Measurements from ENCODE around the gene NRXN3.

NRXN3 gene

GRCh38 chr14:78316052-78316451 lies 145.9 kb downstream of the NRXN3 start:
- Mint-ChIP-seq H3K27ac (peak overlapping the region; percentile 28), H3K36me3 (ENCODE audit: low read depth) (no peaks in the 10 kb centered on the region), H3K4me1 (peaks cover 95% of the 10 kb centered on the region), H3K9me3 (no peaks in the 10 kb centered on the region), H3K27me3 (ENCODE audit: low read depth, poor library complexity) (peaks cover 4% of the 10 kb centered on the region), H3K4me3 (no peak overlapping the region)
- TF ChIP-seq, protein P1, sequence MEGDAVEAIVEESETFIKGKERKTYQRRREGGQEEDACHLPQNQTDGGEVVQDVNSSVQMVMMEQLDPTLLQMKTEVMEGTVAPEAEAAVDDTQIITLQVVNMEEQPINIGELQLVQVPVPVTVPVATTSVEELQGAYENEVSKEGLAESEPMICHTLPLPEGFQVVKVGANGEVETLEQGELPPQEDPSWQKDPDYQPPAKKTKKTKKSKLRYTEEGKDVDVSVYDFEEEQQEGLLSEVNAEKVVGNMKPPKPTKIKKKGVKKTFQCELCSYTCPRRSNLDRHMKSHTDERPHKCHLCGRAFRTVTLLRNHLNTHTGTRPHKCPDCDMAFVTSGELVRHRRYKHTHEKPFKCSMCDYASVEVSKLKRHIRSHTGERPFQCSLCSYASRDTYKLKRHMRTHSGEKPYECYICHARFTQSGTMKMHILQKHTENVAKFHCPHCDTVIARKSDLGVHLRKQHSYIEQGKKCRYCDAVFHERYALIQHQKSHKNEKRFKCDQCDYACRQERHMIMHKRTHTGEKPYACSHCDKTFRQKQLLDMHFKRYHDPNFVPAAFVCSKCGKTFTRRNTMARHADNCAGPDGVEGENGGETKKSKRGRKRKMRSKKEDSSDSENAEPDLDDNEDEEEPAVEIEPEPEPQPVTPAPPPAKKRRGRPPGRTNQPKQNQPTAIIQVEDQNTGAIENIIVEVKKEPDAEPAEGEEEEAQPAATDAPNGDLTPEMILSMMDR (IDR thresholded peaks at IDR 0.05), result no peak
- no peak for DNase-seq

DNA sequence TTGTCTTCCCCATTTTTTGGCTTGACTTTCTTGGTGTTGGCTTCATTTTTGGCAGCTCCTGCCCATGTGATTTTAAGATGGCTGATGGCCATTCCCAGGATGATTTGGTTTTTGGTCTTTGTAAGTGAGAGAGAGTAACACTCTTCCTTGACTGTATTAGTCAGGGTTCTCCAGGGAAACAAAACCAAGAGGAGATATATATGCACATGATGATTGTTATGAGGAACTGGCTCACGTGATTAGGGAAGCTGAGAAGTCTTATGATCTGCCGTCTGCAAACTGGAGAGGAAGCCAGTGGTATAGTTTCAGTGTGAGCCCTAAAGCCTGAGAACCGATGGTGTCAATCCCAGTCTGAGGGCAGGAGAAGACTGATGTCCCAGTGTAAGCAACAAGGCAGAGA lies 146.6 kb downstream of the NRXN3 start:
- Mint-ChIP-seq H3K4me3 (no peak overlapping the region), H3K36me3 (ENCODE audit: low read depth) (no peaks in the 10 kb centered on the region), H3K4me1 (peaks cover 95% of the 10 kb centered on the region), H3K9me3 (no peaks in the 10 kb centered on the region), H3K27ac (no peak overlapping the region), H3K27me3 (ENCODE audit: low read depth, poor library complexity) (peaks cover 6% of the 10 kb centered on the region)
- TF ChIP-seq, protein P1 (IDR thresholded peaks at IDR 0.05), result no peak
- no peak for DNase-seq

DNA sequence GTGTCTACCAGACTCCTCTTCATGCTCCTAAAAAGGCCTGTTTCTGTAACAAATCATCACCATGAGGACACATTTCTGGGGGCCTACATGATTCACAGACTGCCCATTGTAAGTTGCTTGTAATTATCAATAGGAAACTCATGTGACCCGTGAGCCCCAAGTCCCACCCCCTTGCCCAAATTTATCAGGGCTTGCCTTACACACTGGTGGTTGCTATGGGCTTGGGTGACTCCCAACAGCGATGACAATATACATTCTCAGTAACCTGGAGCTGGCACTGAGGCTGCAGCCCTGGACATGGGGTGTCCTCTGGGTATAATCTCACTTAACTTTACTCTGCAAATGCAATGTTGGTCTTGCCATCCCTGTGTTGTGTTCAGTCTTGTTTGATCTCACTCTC lies 149.2 kb downstream of the NRXN3 start:
- DNase-seq, result no peak
- TF ChIP-seq, protein P1 (IDR thresholded peaks at IDR 0.05), result no peak
- peaks cover 7% of the 10 kb centered on the region for H3K27me3 Mint-ChIP-seq (ENCODE audit: low read depth, poor library complexity)
- peak overlapping the region; percentile 87 for H3K27ac Mint-ChIP-seq
- H3K9me3 Mint-ChIP-seq, result no peaks in the 10 kb centered on the region
- H3K4me1 Mint-ChIP-seq, result peaks cover 86% of the 10 kb centered on the region
- H3K4me3 Mint-ChIP-seq, result peak overlapping the region; percentile 52
- H3K36me3 Mint-ChIP-seq (ENCODE audit: low read depth), result no peaks in the 10 kb centered on the region

- Mint-ChIP-seq H3K4me1 (peaks cover 80% of the 10 kb centered on the region), H3K4me3 (peak overlapping the region; percentile 52), H3K27ac (peak overlapping the region; percentile 87), H3K9me3 (no peaks in the 10 kb centered on the region), H3K36me3 (ENCODE audit: low read depth) (no peaks in the 10 kb centered on the region), H3K27me3 (ENCODE audit: low read depth, poor library complexity) (peaks cover 7% of the 10 kb centered on the region)
- TF ChIP-seq, protein P1 (IDR thresholded peaks at IDR 0.05), result no peak
- peak; percentile 25 for DNase-seq
These were observed 149.9 kb downstream of the NRXN3 start for GRCh38 chr14:78319887-78320635.

GRCh38 chr14:78324353-78324752 lies 154.2 kb downstream of the NRXN3 start:
- no peak overlapping the region for H3K27ac Mint-ChIP-seq
- peaks cover 45% of the 10 kb centered on the region for H3K4me1 Mint-ChIP-seq
- peaks cover 7% of the 10 kb centered on the region for H3K27me3 Mint-ChIP-seq (ENCODE audit: low read depth, poor library complexity)
- H3K36me3 Mint-ChIP-seq (ENCODE audit: low read depth), result no peaks in the 10 kb centered on the region
- no peaks in the 10 kb centered on the region for H3K9me3 Mint-ChIP-seq
- DNase-seq, result no peak
- TF ChIP-seq, protein P1 (IDR thresholded peaks at IDR 0.05), result no peak
- H3K4me3 Mint-ChIP-seq, result no peak overlapping the region

- TF ChIP-seq, protein P1 (IDR thresholded peaks at IDR 0.05), result no peak
- no peak for DNase-seq
- no peaks in the 10 kb centered on the region for H3K9me3 Mint-ChIP-seq
- H3K27me3 Mint-ChIP-seq (ENCODE audit: low read depth, poor library complexity), result peaks cover 3% of the 10 kb centered on the region
- H3K27ac Mint-ChIP-seq, result no peak overlapping the region
- H3K4me3 Mint-ChIP-seq, result no peak overlapping the region
- H3K4me1 Mint-ChIP-seq, result peaks cover 31% of the 10 kb centered on the region
- no peaks in the 10 kb centered on the region for H3K36me3 Mint-ChIP-seq (ENCODE audit: low read depth)
These were observed 155.7 kb downstream of the NRXN3 start for GRCh38 chr14:78325911-78326310.

All from nephron progenitor cell (in vitro differentiated cells).